ENCODE measurements around the gene MREG. TPM values are rescaled to one million over a fixed set of nuclear protein-coding genes. Genes with fewer than 3 reads are reported as not detected.

The MREG gene
- total and polyA plus RNA-seq, 10 of the 15 experiments (the other 5 are each of a cell fraction or from before 2014, with no cell fraction given) = 6.9 to 45.0 (median 28.5) TPM

DNA sequence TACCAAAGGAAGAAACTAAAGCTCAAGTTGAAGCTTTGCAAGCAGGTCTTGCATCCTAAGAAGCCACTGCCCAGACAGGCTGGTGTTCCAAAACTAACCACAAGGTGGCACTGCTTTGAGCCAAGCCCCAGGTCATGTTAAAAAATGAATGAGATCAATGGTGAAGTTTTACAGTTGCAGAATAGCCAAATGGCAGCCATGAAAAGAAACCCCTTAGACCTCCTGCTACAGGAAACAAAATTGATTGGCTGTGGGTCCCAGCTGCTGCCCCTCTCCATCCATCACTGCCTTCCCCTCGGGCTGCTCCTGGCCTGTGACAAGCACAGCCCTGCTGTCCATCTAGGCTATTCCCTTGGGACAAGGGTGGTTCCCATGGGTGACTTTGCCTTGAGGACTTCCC lies 20.7 kb upstream of the MREG start (continued):
- TF ChIP-seq, protein P1, sequence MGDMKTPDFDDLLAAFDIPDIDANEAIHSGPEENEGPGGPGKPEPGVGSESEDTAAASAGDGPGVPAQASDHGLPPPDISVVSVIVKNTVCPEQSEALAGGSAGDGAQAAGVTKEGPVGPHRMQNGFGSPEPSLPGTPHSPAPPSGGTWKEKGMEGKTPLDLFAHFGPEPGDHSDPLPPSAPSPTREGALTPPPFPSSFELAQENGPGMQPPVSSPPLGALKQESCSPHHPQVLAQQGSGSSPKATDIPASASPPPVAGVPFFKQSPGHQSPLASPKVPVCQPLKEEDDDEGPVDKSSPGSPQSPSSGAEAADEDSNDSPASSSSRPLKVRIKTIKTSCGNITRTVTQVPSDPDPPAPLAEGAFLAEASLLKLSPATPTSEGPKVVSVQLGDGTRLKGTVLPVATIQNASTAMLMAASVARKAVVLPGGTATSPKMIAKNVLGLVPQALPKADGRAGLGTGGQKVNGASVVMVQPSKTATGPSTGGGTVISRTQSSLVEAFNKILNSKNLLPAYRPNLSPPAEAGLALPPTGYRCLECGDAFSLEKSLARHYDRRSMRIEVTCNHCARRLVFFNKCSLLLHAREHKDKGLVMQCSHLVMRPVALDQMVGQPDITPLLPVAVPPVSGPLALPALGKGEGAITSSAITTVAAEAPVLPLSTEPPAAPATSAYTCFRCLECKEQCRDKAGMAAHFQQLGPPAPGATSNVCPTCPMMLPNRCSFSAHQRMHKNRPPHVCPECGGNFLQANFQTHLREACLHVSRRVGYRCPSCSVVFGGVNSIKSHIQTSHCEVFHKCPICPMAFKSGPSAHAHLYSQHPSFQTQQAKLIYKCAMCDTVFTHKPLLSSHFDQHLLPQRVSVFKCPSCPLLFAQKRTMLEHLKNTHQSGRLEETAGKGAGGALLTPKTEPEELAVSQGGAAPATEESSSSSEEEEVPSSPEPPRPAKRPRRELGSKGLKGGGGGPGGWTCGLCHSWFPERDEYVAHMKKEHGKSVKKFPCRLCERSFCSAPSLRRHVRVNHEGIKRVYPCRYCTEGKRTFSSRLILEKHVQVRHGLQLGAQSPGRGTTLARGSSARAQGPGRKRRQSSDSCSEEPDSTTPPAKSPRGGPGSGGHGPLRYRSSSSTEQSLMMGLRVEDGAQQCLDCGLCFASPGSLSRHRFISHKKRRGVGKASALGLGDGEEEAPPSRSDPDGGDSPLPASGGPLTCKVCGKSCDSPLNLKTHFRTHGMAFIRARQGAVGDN (IDR thresholded peaks at IDR 0.05) = peak; percentile 80
- peak; percentile 78 for TF ChIP-seq RUNX3 (IDR thresholded peaks at IDR 0.05; ENCODE audit: low read length)
- TF ChIP-seq POU2F2 (IDR thresholded peaks at IDR 0.05; ENCODE audit: borderline replicate concordance, low read depth, low read length) = peak; percentile 60; the same call in 1 of the 3 replicates
- TF ChIP-seq MEF2B (IDR thresholded peaks at IDR 0.05; ENCODE audit: partially characterized antibody, poor library complexity, severe bottlenecking) = peak; percentile 96
- TF ChIP-seq, protein P2, sequence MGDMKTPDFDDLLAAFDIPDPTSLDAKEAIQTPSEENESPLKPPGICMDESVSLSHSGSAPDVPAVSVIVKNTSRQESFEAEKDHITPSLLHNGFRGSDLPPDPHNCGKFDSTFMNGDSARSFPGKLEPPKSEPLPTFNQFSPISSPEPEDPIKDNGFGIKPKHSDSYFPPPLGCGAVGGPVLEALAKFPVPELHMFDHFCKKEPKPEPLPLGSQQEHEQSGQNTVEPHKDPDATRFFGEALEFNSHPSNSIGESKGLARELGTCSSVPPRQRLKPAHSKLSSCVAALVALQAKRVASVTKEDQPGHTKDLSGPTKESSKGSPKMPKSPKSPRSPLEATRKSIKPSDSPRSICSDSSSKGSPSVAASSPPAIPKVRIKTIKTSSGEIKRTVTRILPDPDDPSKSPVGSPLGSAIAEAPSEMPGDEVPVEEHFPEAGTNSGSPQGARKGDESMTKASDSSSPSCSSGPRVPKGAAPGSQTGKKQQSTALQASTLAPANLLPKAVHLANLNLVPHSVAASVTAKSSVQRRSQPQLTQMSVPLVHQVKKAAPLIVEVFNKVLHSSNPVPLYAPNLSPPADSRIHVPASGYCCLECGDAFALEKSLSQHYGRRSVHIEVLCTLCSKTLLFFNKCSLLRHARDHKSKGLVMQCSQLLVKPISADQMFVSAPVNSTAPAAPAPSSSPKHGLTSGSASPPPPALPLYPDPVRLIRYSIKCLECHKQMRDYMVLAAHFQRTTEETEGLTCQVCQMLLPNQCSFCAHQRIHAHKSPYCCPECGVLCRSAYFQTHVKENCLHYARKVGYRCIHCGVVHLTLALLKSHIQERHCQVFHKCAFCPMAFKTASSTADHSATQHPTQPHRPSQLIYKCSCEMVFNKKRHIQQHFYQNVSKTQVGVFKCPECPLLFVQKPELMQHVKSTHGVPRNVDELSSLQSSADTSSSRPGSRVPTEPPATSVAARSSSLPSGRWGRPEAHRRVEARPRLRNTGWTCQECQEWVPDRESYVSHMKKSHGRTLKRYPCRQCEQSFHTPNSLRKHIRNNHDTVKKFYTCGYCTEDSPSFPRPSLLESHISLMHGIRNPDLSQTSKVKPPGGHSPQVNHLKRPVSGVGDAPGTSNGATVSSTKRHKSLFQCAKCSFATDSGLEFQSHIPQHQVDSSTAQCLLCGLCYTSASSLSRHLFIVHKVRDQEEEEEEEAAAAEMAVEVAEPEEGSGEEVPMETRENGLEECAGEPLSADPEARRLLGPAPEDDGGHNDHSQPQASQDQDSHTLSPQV (IDR thresholded peaks at IDR 0.05) = peak; percentile 87
- TF ChIP-seq HDAC6 (IDR thresholded peaks at IDR 0.05; ENCODE audit: unreplicated experiment) = no peak
- TF ChIP-seq IRF4 (IDR thresholded peaks at IDR 0.05; ENCODE audit: low read depth, low read length) = peak; percentile 44; the same call in 1 of the 2 replicates
- TF ChIP-seq SMC3 (IDR thresholded peaks at IDR 0.05; ENCODE audit: borderline replicate concordance, low read length) = peak; percentile 79
- TF ChIP-seq, protein P3, sequence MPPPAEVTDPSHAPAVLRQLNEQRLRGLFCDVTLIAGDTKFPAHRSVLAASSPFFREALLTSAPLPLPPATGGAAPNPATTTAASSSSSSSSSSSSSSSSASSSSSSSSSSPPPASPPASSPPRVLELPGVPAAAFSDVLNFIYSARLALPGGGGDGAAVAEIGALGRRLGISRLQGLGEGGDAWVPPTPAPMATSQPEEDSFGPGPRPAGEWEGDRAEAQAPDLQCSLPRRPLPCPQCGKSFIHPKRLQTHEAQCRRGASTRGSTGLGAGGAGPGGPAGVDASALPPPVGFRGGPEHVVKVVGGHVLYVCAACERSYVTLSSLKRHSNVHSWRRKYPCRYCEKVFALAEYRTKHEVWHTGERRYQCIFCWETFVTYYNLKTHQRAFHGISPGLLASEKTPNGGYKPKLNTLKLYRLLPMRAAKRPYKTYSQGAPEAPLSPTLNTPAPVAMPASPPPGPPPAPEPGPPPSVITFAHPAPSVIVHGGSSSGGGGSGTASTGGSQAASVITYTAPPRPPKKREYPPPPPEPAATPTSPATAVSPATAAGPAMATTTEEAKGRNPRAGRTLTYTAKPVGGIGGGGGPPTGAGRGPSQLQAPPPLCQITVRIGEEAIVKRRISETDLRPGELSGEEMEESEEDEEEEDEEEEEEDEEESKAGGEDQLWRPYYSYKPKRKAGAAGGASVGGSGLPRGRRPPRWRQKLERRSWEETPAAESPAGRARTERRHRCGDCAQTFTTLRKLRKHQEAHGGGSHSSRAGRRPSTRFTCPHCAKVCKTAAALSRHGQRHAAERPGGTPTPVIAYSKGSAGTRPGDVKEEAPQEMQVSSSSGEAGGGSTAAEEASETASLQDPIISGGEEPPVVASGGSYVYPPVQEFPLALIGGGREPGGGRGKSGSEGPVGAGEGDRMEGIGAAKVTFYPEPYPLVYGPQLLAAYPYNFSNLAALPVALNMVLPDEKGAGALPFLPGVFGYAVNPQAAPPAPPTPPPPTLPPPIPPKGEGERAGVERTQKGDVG (CRISPR knock-in tag; IDR thresholded peaks at IDR 0.05) = 0 out of 2 replicates have a peak, but pooled peaks have one; percentile 49
- no peak for TF ChIP-seq RBBP5 (conservative IDR thresholded peaks at IDR 0.05)
- TF ChIP-seq CBX3 (IDR thresholded peaks at IDR 0.05; ENCODE audit: borderline replicate concordance, low read depth) = no peak
